ENCODE measurements around the gene TMOD3. TPM values are rescaled to one million over a fixed set of nuclear protein-coding genes. Genes with fewer than 3 reads are reported as not detected.
"Not testable (repeated sequence)": the region's sequence is repeated elsewhere in the genome, so short reads cannot be mapped to it uniquely, and the experiment has no call there.

The TMOD3 gene
- 10 to 100 TPM; 73.8 to 74.1 TPM for total RNA-seq

DNA sequence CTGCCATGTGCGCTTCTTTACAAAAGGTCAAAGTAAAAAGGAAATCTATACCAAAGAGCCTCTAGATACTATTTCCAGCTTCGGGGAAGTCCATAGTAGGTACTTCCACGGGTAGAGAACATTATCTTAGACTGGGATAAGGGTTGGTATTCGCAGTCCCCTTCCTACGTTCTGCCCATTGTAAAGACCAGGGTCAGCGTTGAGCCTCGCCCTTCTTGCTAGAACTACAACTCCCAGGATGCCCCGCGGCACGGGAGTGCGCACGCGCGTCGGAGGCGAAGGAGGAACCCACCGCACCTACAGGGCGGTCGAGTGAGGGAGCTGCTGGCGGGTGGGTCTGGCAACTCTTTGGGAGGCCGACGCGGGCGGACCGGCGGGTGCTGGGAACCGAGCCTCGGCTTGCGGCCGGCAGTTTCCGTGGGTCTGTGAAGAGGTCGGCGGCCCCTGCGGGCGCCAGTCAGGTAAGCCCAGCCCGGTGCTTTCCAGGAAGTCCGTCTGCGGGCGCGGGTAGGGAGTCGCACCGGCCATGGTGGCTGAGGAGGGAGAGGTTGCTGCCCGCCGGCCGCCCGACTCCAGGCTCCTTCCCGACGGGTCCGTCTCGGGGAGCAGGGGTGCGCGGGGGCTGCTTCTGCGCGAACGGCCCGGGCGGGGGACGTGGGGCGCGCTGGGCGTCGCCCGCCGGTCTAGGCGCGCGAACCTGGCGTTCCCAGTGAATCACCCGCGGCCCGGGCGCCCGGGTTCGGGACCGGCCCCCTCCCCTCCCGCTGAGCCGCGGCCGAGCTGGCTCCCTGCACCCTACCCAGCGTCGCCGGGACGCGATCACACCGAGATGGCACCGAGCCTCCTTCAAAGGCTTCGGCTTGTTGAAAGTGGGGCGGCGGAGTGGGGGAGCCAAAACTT, at the start of gene TMOD3:
TSS of gene TMOD3 (plus strand) at position 278 of the 900 bp plus-strand sequence. CDS start 33,232 bp downstream, outside the sequence.
- ChIA-PET CTCF (interaction anchor here (0.7 to 2.4 kb wide), 5 partner anchors 9 to 180 kb away, joined by 3 to 12 read pairs (median 3); no protein-coding TSS in a partner anchor), POLR2A (interaction anchor here (1.2 to 3.2 kb wide), 3 partner anchors 11 to 60 kb away, joined by 3 to 17 read pairs (median 3); no protein-coding TSS in a partner anchor)
- H3K36me3 Mint-ChIP-seq (ENCODE audit: low read depth), result peaks cover 8% of the 10 kb centered on the region
- H3K9me3 Mint-ChIP-seq (ENCODE audit: insufficient read depth), result no peaks in the 10 kb centered on the region
- peak within 1 kb of the TSS; percentile 98 for H3K4me3 Mint-ChIP-seq
- ATAC-seq (peak; percentile 88), DNase-seq (peak; percentile 92)
- H3K27ac Mint-ChIP-seq, result peak within 1 kb of the TSS; percentile 95
- peaks cover 11% of the 10 kb centered on the region for H3K27me3 Mint-ChIP-seq (ENCODE audit: low read depth)
- H3K4me1 Mint-ChIP-seq (ENCODE audit: low read depth), result peaks cover 39% of the 10 kb centered on the region

DNA sequence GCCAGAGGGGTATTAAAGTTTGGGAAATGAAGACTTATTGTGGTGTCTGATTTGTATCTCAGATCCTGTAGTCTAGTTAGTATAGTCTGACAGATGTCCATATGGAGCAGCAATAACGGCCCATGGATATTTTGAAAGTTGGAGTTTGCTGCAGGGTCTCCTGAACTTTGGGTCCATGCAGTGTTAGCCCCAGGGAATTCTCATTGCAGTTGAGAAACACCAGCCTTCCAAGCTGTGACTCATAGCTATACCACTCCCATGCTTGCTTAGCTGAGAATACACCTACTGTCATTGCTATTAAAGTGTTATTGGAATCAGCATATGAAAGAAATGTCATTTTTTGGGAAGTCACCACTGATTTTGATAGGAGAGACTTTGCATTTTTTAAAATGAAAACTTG, 48.8 kb upstream of the TMOD3 start:
- H3K4me1 Mint-ChIP-seq (ENCODE audit: low read depth), result peaks cover 9% of the 10 kb centered on the region

DNA sequence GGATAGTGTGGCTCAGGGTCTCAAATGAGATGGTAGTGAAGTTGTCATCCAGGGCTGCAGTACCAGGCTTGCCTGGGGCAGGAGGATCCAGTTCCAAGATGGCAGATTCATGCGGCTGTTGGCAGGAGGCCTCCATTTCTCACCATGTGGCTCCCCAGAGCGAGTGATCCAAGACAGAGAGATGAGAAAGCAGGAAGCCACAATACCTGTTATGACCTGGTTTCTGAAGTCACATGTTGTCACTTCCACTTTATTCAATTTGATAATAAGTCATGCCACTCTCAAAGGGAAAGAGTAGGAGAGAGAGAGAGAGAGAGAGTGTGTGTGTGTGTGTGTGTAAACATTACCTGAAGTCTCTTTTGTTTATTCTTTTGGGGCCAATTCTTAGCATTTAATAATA, 47.9 kb upstream of the TMOD3 start:
- CTCF ChIA-PET, result interaction anchor here (1.2 to 1.9 kb wide), 2 partner anchors 131 to 358 kb away, joined by 3 to 10 read pairs; no protein-coding TSS in a partner anchor
- H3K27ac Mint-ChIP-seq, result no peak overlapping the region
- no peaks in the 10 kb centered on the region for H3K27me3 Mint-ChIP-seq (ENCODE audit: low read depth)
- H3K9me3 Mint-ChIP-seq (ENCODE audit: insufficient read depth), result no peaks in the 10 kb centered on the region
- ATAC-seq (no peak), DNase-seq (no peak)
- H3K4me1 Mint-ChIP-seq (ENCODE audit: low read depth), result peaks cover 4% of the 10 kb centered on the region
- no peak overlapping the region for H3K4me3 Mint-ChIP-seq
- POLR2A ChIA-PET, result no interaction called here
- peaks cover 37% of the 10 kb centered on the region for H3K36me3 Mint-ChIP-seq (ENCODE audit: low read depth)

More for the DNA sequence above, 48.8 kb upstream of the TMOD3 start:
- ATAC-seq (no peak), DNase-seq (no peak)
- POLR2A ChIA-PET, result no interaction called here
- Mint-ChIP-seq H3K36me3 (ENCODE audit: low read depth) (peaks cover 39% of the 10 kb centered on the region), H3K4me3 (no peak overlapping the region), H3K27me3 (ENCODE audit: low read depth) (no peaks in the 10 kb centered on the region), H3K9me3 (ENCODE audit: insufficient read depth) (no peaks in the 10 kb centered on the region), H3K27ac (no peak overlapping the region)
- CTCF ChIA-PET, result interaction anchor here (0.8 to 1.9 kb wide), 5 partner anchors 123 to 359 kb away, joined by 3 to 10 read pairs (median 3); no protein-coding TSS in a partner anchor

DNA sequence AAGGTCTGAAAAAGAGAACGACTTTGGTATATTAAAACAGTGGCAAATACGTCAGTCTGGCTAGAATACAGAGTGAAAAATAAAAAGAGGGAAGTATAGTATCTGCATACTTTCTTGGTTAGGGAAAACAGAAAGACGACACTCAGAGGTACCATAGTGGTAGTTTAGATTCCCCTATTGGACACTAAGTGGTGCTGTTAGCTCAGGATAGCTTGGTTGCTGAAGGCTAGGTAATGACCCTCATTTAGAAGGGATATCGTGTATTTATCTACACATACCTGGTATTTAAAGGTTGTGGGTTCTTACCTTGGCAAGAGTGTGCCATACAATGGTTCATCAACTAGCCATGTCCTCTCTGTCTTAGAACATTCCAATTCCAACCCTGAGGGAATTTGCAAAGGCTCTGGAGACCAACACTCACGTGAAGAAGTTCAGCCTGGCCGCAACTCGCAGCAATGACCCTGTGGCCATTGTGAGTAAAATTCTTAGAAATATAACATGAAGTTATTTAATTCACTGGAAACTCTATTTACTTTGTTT, 47.0 kb upstream of the TMOD3 start:
- DNase-seq, result no peak
- POLR2A ChIA-PET, result no interaction called here
- Mint-ChIP-seq H3K4me3 (no peak overlapping the region), H3K9me3 (ENCODE audit: insufficient read depth) (no peaks in the 10 kb centered on the region), H3K36me3 (ENCODE audit: low read depth) (peaks cover 39% of the 10 kb centered on the region), H3K4me1 (ENCODE audit: low read depth) (peaks cover 3% of the 10 kb centered on the region), H3K27ac (no peak overlapping the region), H3K27me3 (ENCODE audit: low read depth) (no peaks in the 10 kb centered on the region)
- CTCF ChIA-PET, result interaction anchor here (1.2 kb wide), 1 partner anchor 133 kb away, joined by 3 read pairs; no protein-coding TSS in a partner anchor
- ATAC-seq, result no peak

DNA sequence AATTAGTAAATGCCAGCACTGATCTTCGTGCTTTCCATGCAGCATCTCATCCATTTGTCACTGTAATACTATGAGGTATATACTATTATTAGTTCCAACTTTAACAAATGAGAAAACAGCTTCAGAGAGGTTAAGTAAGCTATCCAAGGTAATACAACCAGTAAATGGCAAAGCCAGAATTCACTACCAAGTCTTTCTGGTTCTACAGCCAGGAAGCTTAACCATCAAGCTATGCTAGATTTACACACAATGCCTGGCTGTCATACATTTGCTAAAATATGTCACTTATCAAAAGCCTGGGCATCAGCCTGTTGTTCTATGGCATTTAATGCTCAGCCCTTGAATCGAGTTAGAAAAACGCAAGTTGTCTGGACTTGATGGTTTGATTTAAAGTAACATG, 45.5 kb upstream of the TMOD3 start:
- ATAC-seq, result no peak
- Mint-ChIP-seq H3K9me3 (ENCODE audit: insufficient read depth) (no peaks in the 10 kb centered on the region), H3K4me1 (ENCODE audit: low read depth) (peaks cover 3% of the 10 kb centered on the region), H3K36me3 (ENCODE audit: low read depth) (peaks cover 39% of the 10 kb centered on the region), H3K4me3 (no peak overlapping the region), H3K27ac (no peak overlapping the region), H3K27me3 (ENCODE audit: low read depth) (no peaks in the 10 kb centered on the region)
- CTCF ChIA-PET, result interaction anchor here (1.2 kb wide), 1 partner anchor 134 kb away, joined by 3 read pairs; no protein-coding TSS in a partner anchor
- POLR2A ChIA-PET, result no interaction called here
- no peak for DNase-seq

DNA sequence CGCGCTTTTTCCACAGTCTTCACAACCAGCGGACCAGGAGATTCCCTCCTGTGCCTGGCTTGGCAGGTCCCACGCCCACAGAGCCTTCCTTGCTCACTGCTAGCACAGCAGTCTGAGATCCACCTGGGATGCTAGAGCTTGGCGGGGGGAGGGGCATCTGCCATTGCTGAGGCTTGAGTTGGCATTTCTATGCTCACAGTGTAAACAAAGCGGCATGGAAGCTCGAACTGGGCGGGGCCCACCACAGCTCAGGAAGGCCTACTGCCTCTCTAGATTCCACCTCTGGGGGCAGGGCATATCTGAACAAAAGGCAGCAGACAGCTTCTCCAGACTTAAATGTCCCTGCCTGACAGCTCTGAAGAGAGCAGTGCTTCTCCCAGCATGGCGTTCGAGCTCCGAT, 42.3 kb upstream of the TMOD3 start:
- H3K27ac Mint-ChIP-seq; H3K4me3 Mint-ChIP-seq; ATAC-seq; H3K4me1 Mint-ChIP-seq (ENCODE audit: low read depth); H3K27me3 Mint-ChIP-seq (ENCODE audit: low read depth); DNase-seq; POLR2A ChIA-PET; H3K9me3 Mint-ChIP-seq (ENCODE audit: insufficient read depth): not testable (repeated sequence)
- CTCF ChIA-PET, result interaction anchor here (1.2 kb wide), 1 partner anchor 10 kb away, joined by 4 read pairs; no protein-coding TSS in a partner anchor
- peaks cover 28% of the 10 kb centered on the region for H3K36me3 Mint-ChIP-seq (ENCODE audit: low read depth)

DNA sequence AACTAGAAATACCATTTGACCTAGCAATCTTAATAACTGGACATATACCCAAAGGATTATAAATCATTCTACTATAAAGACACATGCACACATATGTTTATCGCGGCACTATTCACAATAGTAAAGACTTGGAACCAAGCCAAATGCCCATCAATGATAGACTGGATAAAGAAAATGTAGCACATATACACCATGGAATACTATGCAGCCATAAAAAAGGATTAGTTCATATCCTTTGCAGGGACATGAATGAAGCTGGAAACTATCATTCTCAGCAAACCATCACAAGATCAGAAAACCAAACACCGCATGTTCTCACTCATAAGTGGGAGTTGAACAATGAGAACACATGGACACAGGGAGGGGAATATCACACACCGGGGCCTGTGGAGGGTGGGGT, 37.0 kb upstream of the TMOD3 start:
- ATAC-seq; POLR2A ChIA-PET; H3K27ac Mint-ChIP-seq; CTCF ChIA-PET; H3K9me3 Mint-ChIP-seq (ENCODE audit: insufficient read depth); H3K4me3 Mint-ChIP-seq; DNase-seq; H3K27me3 Mint-ChIP-seq (ENCODE audit: low read depth); H3K36me3 Mint-ChIP-seq (ENCODE audit: low read depth); H3K4me1 Mint-ChIP-seq (ENCODE audit: low read depth): not testable (repeated sequence)

DNA sequence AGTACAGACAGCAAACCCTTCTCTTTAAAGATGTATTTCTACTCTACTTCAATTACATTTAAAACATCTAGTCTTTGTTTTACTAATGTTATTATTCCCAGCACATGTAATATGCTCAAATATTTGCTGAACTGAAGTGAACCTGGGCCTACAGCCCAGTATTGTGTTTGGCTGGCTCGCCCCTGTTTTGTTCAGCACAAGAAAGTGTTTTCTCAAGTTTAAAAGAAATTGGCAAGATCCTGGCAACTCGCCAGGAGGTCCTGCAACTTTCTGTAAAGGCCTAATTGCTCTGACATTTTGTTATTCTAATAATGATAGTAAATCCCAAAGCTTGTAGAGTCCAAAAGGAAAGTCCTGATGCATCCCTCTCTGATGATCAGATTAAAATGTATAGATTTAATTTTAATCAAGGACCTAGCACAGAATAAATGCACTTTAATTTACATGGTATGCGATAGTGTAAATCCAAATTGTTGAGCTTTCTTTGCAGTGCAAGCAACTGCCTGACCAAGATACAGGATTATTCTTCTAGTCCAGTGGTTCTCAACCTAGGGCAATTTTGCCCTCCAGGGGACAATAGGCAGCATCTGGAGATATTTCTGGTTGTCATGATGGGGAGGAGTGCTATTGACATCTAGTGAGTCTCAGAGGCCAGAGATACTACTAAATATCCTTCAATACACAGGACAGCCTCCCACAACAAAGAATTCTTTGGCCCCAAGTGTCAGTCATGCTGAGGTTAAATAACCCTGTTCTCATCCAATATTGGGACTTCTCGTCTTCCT, 35.7 kb upstream of the TMOD3 start:
- Mint-ChIP-seq H3K4me3 (no peak overlapping the region), H3K4me1 (ENCODE audit: low read depth) (peaks cover 8% of the 10 kb centered on the region), H3K27me3 (ENCODE audit: low read depth) (no peaks in the 10 kb centered on the region), H3K36me3 (ENCODE audit: low read depth) (no peaks in the 10 kb centered on the region), H3K27ac (no peak overlapping the region), H3K9me3 (ENCODE audit: insufficient read depth) (no peaks in the 10 kb centered on the region)
- ATAC-seq (no peak), DNase-seq (no peak)
- POLR2A ChIA-PET, result no interaction called here
- CTCF ChIA-PET, result no interaction called here

DNA sequence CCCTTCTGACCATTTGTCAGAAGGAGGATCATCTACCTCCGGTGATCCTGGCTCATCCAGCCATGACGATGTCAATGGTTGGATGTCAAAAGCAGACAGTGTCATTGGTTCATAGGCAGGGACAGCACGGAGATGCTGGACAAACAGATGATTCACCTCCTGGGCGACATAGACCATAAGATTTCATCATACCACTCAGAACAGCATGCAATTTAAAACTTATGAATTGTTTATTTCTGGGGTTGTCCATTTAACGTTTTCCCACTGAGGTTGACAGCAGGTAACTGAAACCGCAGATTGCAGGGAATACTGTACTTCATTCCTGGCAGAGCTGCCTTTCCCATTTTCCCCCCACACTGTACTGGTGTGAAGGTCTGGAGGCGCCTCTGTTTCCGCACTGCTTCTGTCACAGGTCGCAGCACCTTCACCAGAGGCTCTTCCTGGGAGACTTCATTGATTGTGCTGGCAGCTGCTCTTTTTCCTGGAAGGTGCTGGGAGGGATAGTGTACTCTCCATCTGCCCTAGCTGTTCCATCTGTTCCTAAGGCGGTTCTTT, 32.5 kb upstream of the TMOD3 start:
- ChIA-PET CTCF (interaction anchor here (0.7 kb wide), 1 partner anchor 20 kb away, joined by 3 read pairs; no protein-coding TSS in a partner anchor), POLR2A (no interaction called here)
- no peak for DNase-seq

DNA sequence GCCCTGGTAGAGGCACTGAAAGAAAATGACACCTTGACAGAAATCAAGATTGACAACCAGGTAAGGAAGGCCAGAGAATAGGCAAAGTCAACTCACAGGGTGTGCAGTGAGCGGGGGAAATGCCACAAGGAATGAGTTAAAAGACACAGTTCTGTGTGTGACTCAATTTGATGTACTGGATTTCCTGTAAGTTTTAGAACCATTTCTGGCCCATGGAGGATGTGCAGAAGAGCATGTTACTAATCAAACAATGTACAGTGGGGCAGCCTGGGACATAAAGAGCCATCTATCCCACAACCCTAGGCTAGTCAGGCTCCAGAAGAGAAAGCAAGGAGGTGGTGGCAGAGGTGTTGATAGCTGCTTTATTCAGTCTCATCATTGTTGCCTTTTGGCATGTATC, 31.2 kb upstream of the TMOD3 start:
- Mint-ChIP-seq H3K4me3 (no peak overlapping the region), H3K27me3 (ENCODE audit: low read depth) (no peaks in the 10 kb centered on the region), H3K36me3 (ENCODE audit: low read depth) (peaks cover 6% of the 10 kb centered on the region), H3K27ac (no peak overlapping the region), H3K9me3 (ENCODE audit: insufficient read depth) (no peaks in the 10 kb centered on the region), H3K4me1 (ENCODE audit: low read depth) (peaks cover 11% of the 10 kb centered on the region)
- no peak for DNase-seq
- POLR2A ChIA-PET, result no interaction called here
- CTCF ChIA-PET, result no interaction called here
- no peak for ATAC-seq

More for the DNA sequence above, 32.5 kb upstream of the TMOD3 start:
- no peak for ATAC-seq
- no peaks in the 10 kb centered on the region for H3K27me3 Mint-ChIP-seq (ENCODE audit: low read depth)
- H3K9me3 Mint-ChIP-seq (ENCODE audit: insufficient read depth), result no peaks in the 10 kb centered on the region
- H3K4me3 Mint-ChIP-seq, result no peak overlapping the region
- peaks cover 11% of the 10 kb centered on the region for H3K4me1 Mint-ChIP-seq (ENCODE audit: low read depth)
- H3K27ac Mint-ChIP-seq, result no peak overlapping the region
- peaks cover 6% of the 10 kb centered on the region for H3K36me3 Mint-ChIP-seq (ENCODE audit: low read depth)
